DND-41 (cell line): Measurements from ENCODE around the gene MYH11.

ENCODE experiments used
- ATAC-seq: fragments of 200-7000 bp; cut with Tn5 transposase; 3 replicates; pipeline ENCODE4 v1.9.1; 2021; ENCODE audit warnings: low read depth; ENCODE audit not compliant: insufficient read depth
- DNase-seq: peaks from one replicate; pipeline ENCODE4 v3.0.0-alpha.2; 2020
- H2AFZ ChIP-seq: 2 replicates; pipeline ENCODE4 v1.6.0; 2012; ENCODE audit warnings: low read depth, low read length
- H3K27ac ChIP-seq: 2 replicates; pipeline ENCODE4 v1.5.1; 2012; ENCODE audit warnings: low read length, inconsistent platforms
- H3K27me3 ChIP-seq: fragments of 200-600 bp; sonication (generic); 2 replicates; pipeline ENCODE4 v1.6.0; 2012; ENCODE audit warnings: low read length, mild to moderate bottlenecking, inconsistent platforms; ENCODE audit not compliant: insufficient read depth, poor library complexity
- H3K36me3 ChIP-seq: 2 replicates; pipeline ENCODE4 v1.5.1; 2012; ENCODE audit warnings: low read length, inconsistent platforms; ENCODE audit not compliant: insufficient read depth
- H3K4me1 ChIP-seq: 2 replicates; pipeline ENCODE4 v1.5.1; 2012; ENCODE audit warnings: mild to moderate bottlenecking, low read length; ENCODE audit not compliant: insufficient read depth
- H3K4me2 ChIP-seq: 2 replicates; pipeline ENCODE4 v1.6.0; 2012; ENCODE audit warnings: mild to moderate bottlenecking, moderate library complexity, low read length, inconsistent platforms; ENCODE audit not compliant: insufficient read depth
- H3K4me3 ChIP-seq, 2 experiments: fragments of 200-600 bp in 1 of 2; shearing (Covaris generic) in 1 of 2; 2 replicates each; pipeline ENCODE4 v1.5.1; 2012 to 2016; ENCODE audit warnings: inconsistent platforms in 2 of 2, low read length in 2 of 2, mild to moderate bottlenecking in 2 of 2, low read depth in 1 of 2, moderate library complexity in 1 of 2
- H3K79me2 ChIP-seq: 2 replicates; pipeline ENCODE4 v1.6.0; 2012; ENCODE audit warnings: low read length, inconsistent platforms; ENCODE audit not compliant: insufficient read depth
- H3K9ac ChIP-seq: 2 replicates; pipeline ENCODE4 v1.6.0; 2012; ENCODE audit warnings: low read depth, mild to moderate bottlenecking, inconsistent platforms, low read length, moderate library complexity
- H3K9me3 ChIP-seq: 2 replicates; pipeline ENCODE4 v1.5.1; 2012; ENCODE audit warnings: low read length, moderate library complexity, mild to moderate bottlenecking, inconsistent platforms; ENCODE audit not compliant: insufficient read depth, severe bottlenecking
- H4K20me1 ChIP-seq: 2 replicates; pipeline ENCODE4 v1.6.0; 2012; ENCODE audit warnings: low read length; ENCODE audit not compliant: insufficient read depth
- CTCF ChIP-seq: IDR thresholded peaks from 2 replicates; pipeline ENCODE4 v1.5.1; 2012; ENCODE audit warnings: borderline replicate concordance, low read length, moderate library complexity, mild to moderate bottlenecking; ENCODE audit not compliant: poor library complexity, severe bottlenecking; ENCODE audit errors: extremely low read depth
- EZH2 ChIP-seq: IDR thresholded peaks from 3 replicates; pipeline ENCODE4 v1.6.1; 2012; ENCODE audit warnings: borderline replicate concordance, low read depth, mild to moderate bottlenecking, moderate library complexity, low read length, inconsistent platforms; ENCODE audit not compliant: severe bottlenecking

The MYH11 gene

GRCh38 chr16:15703029-15703736 is 153.6 kb downstream of the MYH11 start:
- no peaks in the 10 kb centered on the region for H3K9me3 ChIP-seq
- H3K4me3 ChIP-seq, result no peak overlapping the region
- H3K9ac ChIP-seq, result no peak overlapping the region
- 0 out of 2 replicates have a peak, but pooled peaks cover 2% of the 10 kb centered on the region for H4K20me1 ChIP-seq
- ATAC-seq, result no peak
- H3K79me2 ChIP-seq, result no peaks in the 10 kb centered on the region
- no peaks in the 10 kb centered on the region for H3K27me3 ChIP-seq
- no peak overlapping the region for H3K4me2 ChIP-seq
- no peak overlapping the region for H3K27ac ChIP-seq
- TF ChIP-seq EZH2, result no peak
- TF ChIP-seq CTCF, result no peak
- no peaks in the 10 kb centered on the region for H3K4me1 ChIP-seq
- peaks cover 88% of the 10 kb centered on the region for H3K36me3 ChIP-seq
- no peak overlapping the region for H2AFZ ChIP-seq
- no peak for DNase-seq

GRCh38 chr16:15701975-15702970 is 154.6 kb downstream of the MYH11 start:
- H3K79me2 ChIP-seq, result no peaks in the 10 kb centered on the region
- H3K9ac ChIP-seq, result no peak overlapping the region
- DNase-seq, result no peak
- TF ChIP-seq EZH2 (no peak), CTCF (no peak)
- no peak overlapping the region; the same call in 1 of the 2 replicates for H3K27ac ChIP-seq
- 0 out of 2 replicates have a peak, but pooled peaks cover 2% of the 10 kb centered on the region for H4K20me1 ChIP-seq
- peaks cover 89% of the 10 kb centered on the region for H3K36me3 ChIP-seq
- no peaks in the 10 kb centered on the region for H3K4me1 ChIP-seq
- no peak overlapping the region for H3K4me3 ChIP-seq
- no peaks in the 10 kb centered on the region for H3K27me3 ChIP-seq
- H3K9me3 ChIP-seq, result no peaks in the 10 kb centered on the region
- H3K4me2 ChIP-seq, result no peak overlapping the region
- ATAC-seq, result no peak
- H2AFZ ChIP-seq, result no peak overlapping the region

GRCh38 chr16:15701367-15701766 is 155.5 kb downstream of the MYH11 start:
- Histone ChIP-seq H3K36me3 (peaks cover 92% of the 10 kb centered on the region), H3K9me3 (no peaks in the 10 kb centered on the region), H3K4me2 (no peak overlapping the region), H3K27ac (no peak overlapping the region), H3K9ac (no peak overlapping the region), H2AFZ (no peak overlapping the region), H4K20me1 (0 out of 2 replicates have a peak, but pooled peaks cover 2% of the 10 kb centered on the region), H3K27me3 (no peaks in the 10 kb centered on the region), H3K4me1 (no peaks in the 10 kb centered on the region), H3K4me3 (no peak overlapping the region), H3K79me2 (no peaks in the 10 kb centered on the region)
- no peak for ATAC-seq
- DNase-seq, result no peak
- no peak for TF ChIP-seq EZH2
- no peak for TF ChIP-seq CTCF
